ENCODE data around the gene BASP1. TPM values are rescaled to one million over a fixed set of nuclear protein-coding genes. Genes with fewer than 3 reads are reported as not detected.
"Not testable (repeated sequence)": the region's sequence is repeated elsewhere in the genome, so short reads cannot be mapped to it uniquely, and the experiment has no call there.

BASP1 gene
- total RNA-seq, 1 donor from 2014 or later = not detected

GRCh38 chr5:17249029-17249634, 31.7 kb downstream of the BASP1 start:
- intact Hi-C loops (cut with micrococcal nuclease) = no loop called here

GRCh38 chr5:17249841-17250240, 32.4 kb downstream of the BASP1 start:
- intact Hi-C loops (cut with micrococcal nuclease) = not testable (repeated sequence)

GRCh38 chr5:17252543-17252942, 35.1 kb downstream of the BASP1 start:
- intact Hi-C loops (cut with micrococcal nuclease) = no loop called here

- intact Hi-C loops (cut with micrococcal nuclease) = no loop called here
Observed at GRCh38 chr5:17255471-17256021, 38.1 kb downstream of the BASP1 start.

- intact Hi-C loops (cut with micrococcal nuclease) = no loop called here
Observed at GRCh38 chr5:17256171-17256570, 38.7 kb downstream of the BASP1 start.

GRCh38 chr5:17256839-17257238, 39.4 kb downstream of the BASP1 start:
- intact Hi-C loops (cut with micrococcal nuclease) = no loop called here

- intact Hi-C loops (cut with micrococcal nuclease) = no loop called here
Observed at GRCh38 chr5:17257705-17258273, 40.4 kb downstream of the BASP1 start.

- intact Hi-C loops (cut with micrococcal nuclease) = no loop called here
Observed at GRCh38 chr5:17258431-17258830, 41.0 kb downstream of the BASP1 start.

GRCh38 chr5:17259012-17259411, 41.6 kb downstream of the BASP1 start:
- intact Hi-C loops (cut with micrococcal nuclease) = not testable (repeated sequence)

GRCh38 chr5:17259630-17260257, 42.3 kb downstream of the BASP1 start:
- intact Hi-C loops (cut with micrococcal nuclease) = no loop called here

GRCh38 chr5:17260549-17260948, 43.1 kb downstream of the BASP1 start:
- intact Hi-C loops (cut with micrococcal nuclease) = no loop called here

GRCh38 chr5:17261075-17261474, 43.6 kb downstream of the BASP1 start:
- intact Hi-C loops (cut with micrococcal nuclease) = no loop called here

GRCh38 chr5:17265041-17265440, 47.6 kb downstream of the BASP1 start:
- intact Hi-C loops (cut with micrococcal nuclease) = no loop called here

- intact Hi-C loops (cut with micrococcal nuclease) = no loop called here
Observed at GRCh38 chr5:17267106-17267505, 49.7 kb downstream of the BASP1 start.

- intact Hi-C loops (cut with micrococcal nuclease) = no loop called here
Observed at GRCh38 chr5:17269201-17269600, 51.8 kb downstream of the BASP1 start.

GRCh38 chr5:17272111-17272510, 54.7 kb downstream of the BASP1 start:
- intact Hi-C loops (cut with micrococcal nuclease) = no loop called here

GRCh38 chr5:17275289-17276158, 58.1 kb downstream of the BASP1 start:
- intact Hi-C loops (cut with micrococcal nuclease) = no loop called here

GRCh38 chr5:17276445-17276844, 59.0 kb downstream of the BASP1 start:
- intact Hi-C loops (cut with micrococcal nuclease) = no loop called here

GRCh38 chr5:17277907-17278306, 60.5 kb downstream of the BASP1 start:
- intact Hi-C loops (cut with micrococcal nuclease) = no loop called here

GRCh38 chr5:17278931-17279330, 61.5 kb downstream of the BASP1 start:
- intact Hi-C loops (cut with micrococcal nuclease) = no loop called here

GRCh38 chr5:17279487-17279886, 62.1 kb downstream of the BASP1 start:
- intact Hi-C loops (cut with micrococcal nuclease) = no loop called here

Measured in T-helper 2 cell treated with Interferon-gamma antibody and Interleukin-4, amounts not matched to agents 100 ng/mL and 5 ng/mL, for 36 hours (primary cell).